Peyer's patch (tissue), 4 donors: ENCODE data around the gene YJEFN3.

Source experiments
- POLR2A ChIP-seq, 2 donors: fragments of 450-650 bp; IDR thresholded peaks; one replicate each; pipeline ENCODE4 v1.5.1; 2017; ENCODE audit warnings: antibody characterized with exemption in 2 of 2, mild to moderate bottlenecking in 2 of 2, moderate library complexity in 2 of 2
- TF ChIP-seq, protein P1 (sequence below), 6 experiments: fragments of 450-650 bp in 4 of 6; fragments of 200-600 bp in 2 of 6; sonication (generic) in 1 of 6; IDR thresholded peaks; one replicate each; pipeline ENCODE4 v1.5.1; 2017 to 2019; ENCODE audit warnings: antibody characterized with exemption in 6 of 6, mild to moderate bottlenecking in 3 of 6, moderate library complexity in 1 of 6

- TF ChIP-seq POLR2A (IDR thresholded peaks at IDR 0.05), result no peak
- TF ChIP-seq, protein P1, sequence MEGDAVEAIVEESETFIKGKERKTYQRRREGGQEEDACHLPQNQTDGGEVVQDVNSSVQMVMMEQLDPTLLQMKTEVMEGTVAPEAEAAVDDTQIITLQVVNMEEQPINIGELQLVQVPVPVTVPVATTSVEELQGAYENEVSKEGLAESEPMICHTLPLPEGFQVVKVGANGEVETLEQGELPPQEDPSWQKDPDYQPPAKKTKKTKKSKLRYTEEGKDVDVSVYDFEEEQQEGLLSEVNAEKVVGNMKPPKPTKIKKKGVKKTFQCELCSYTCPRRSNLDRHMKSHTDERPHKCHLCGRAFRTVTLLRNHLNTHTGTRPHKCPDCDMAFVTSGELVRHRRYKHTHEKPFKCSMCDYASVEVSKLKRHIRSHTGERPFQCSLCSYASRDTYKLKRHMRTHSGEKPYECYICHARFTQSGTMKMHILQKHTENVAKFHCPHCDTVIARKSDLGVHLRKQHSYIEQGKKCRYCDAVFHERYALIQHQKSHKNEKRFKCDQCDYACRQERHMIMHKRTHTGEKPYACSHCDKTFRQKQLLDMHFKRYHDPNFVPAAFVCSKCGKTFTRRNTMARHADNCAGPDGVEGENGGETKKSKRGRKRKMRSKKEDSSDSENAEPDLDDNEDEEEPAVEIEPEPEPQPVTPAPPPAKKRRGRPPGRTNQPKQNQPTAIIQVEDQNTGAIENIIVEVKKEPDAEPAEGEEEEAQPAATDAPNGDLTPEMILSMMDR (IDR thresholded peaks at IDR 0.05), result no peak
Measured at GRCh38 chr19:19575411-19575810, 46.7 kb downstream of the YJEFN3 start.
